NCI-H345 (cell line): ENCODE measurements around the gene GDA.

Experiments
- DNase-seq: peaks from one replicate; lab custom pipeline; 2025; lab: John Stamatoyannopoulos, UW

Gene GDA

DNA sequence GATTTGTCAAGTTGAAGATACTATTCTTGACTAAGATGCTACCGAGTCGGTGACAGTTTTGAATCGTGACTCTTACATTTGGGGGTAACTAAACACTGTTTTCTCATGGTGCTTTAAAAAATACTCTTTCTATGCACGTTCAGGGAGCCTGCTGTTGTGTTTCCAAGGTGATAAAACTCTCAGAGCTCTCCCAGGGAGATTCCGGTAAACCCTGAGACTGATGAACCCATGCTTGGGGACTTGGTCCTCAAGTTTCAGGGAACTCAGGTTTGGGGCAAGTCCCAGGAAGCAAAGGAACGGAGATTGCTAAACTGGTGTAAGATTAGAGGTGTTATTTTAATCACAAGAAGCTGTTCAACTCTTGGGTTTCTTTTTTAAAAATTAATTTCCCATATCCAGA, 1.4 kb downstream of the GDA start:
- no peak for DNase-seq

DNA sequence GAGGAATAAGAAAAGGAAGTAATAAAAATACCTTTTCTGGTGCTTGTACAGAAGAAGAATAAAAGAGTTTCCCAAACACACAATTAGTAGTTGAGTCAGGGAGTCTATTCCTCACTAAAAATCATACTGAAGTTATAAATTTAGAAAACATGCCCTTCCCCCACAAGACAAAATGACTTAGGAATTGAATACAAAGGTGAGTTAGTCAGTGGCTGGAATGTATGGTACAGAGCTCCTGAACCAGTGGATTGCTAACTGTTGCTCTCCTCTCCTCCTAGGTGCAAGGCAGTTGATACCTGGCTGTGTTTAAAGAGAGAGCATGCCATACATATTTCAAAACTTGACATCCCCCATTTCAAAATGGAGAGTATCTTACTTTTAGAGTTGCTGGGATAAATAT, 1.9 kb downstream of the GDA start:
- DNase-seq: no peak

DNA sequence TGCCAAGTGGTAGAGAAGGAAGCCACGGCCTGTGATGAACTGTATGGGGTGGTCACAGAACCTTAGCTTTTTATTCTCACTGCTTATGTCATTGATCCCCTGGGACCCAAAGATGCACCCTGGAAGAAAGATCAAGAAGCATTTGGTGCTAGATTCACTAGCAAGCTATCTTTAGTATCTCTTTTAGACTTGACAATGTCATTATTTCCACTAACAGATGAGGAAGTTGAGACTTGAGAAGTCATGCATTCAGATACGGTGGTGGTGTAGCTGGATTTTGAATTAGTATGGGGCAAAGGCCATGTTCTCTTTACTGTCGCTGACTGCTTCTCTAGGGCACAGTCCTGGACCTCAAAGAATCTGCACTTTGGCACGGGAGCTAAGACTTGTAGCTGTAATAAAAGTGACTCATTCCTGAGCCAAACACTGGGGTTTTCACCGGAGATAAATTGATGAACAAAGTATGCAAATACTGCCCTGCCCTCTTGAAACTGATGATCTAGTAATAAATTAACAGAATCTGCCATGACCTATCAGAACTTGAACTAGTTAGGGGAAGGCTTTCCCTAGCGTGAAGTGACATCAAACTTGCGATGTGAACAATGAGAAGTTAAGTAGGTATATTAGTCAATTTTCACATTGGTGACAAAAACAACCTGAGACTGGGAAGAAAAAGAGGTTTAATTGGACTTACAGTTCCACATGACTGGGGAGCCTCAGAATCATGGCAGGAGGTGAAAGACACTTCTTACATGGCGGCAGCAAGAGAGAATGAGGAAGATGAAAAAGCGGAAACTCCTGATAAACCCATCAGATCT, 5.4 kb downstream of the GDA start:
- no peak for DNase-seq

DNA sequence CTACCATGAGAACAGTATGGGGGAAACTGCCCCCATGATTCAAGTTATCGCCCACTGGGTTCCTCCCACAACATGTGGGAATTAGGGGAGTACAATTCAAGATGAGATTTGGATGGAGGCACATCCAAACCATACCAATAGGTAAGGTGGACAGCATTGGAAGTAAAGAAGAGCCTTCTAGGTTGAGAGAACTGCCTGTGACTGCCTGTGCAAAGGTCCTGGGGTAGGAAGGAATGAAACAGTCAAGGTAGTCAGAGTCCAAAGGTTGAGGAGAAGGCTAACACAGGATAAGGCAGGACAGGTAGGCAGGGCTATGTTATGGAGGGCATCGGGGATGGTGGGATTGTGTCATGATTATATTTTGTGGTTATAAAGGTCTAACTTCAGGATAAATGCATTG, 6.1 kb downstream of the GDA start:
- DNase-seq: no peak

DNA sequence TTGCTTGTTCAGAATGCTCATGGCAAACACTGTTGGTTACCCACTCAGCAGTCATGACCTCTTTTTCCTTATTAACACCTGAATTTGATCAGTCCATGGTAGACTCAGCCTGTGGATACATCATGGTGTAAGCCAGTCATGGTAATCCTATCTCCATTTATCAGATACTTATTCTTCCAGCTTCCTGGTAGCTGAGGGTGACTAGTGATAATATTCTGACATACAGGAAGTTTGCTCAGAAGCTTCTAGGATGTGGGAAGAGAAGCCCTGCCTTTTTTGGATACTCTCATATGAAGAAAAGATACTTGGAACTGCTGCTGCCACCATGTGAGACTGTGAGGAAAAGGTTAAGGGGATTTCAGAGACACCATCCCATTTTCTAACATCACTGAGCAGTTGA, 7.3 kb downstream of the GDA start:
- no peak for DNase-seq

DNA sequence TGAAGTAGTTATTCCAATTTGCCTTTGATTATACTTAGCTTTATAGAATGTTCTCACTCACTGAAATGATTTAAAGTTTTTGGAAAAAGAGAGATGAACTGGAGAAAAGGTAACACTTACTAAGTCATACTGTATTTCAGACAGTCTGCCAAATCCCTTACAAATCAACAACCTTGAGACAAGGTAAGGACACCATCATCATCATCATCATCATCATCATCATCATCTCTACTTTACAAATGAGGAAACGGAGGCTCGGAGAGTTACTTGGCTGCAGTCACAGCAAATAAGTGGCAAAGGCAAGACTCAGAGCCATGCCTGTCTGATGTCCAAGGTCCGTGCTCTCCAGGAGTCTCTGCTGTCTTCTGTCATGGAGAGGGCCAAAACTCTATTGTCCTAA, 9.4 kb downstream of the GDA start:
- no peak for DNase-seq

DNA sequence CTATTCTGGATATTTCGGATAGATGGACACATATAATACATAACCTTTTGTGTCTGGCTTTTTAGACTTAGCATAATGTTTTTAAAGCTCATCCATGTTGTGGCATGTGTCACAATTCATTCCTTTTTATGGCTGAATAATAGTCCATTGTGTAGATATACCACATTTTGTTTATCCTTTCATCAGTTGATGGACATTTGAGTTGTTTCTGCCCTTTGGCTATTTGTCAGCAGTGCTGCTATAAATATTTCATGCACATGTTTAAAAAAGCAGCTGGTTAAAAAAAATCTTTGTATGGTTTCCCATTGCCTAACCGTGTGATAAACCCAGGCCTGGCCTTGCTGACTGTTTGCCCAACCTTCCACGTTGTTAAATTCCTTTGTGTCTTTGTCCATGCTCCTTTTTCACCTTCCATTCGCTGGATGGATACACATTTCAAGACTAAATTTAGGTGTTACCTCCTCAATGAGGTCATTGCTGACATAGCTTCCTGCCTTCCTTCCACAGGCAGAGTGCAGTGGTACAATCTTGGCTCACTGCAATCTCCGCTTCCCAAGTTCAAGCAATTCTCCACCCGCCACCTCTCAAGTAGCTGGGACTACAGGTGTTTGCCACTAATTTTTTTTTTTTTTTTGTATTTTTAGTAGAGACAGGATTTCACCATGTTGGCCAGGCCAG, 11.3 kb downstream of the GDA start:
- DNase-seq: no peak

DNA sequence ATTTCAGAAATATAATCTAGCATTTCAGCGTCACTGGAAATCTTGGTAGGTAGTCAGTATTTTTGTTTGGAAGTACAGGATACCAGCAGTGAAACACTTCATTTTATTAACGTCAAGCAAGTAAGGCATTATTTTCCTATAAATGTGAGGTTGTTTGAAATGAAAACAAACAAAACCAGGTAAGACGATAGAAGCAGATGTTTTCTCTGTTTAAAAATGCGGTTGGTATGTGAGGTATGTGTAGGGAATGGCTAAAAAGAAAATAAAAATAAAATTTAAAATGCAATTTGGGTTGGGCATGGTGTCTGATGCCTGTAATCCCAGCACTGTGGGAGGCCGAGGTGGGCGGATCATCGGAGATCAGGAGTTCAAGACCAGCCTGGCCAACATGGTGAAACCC, 16.1 kb downstream of the GDA start:
- DNase-seq: no peak

DNA sequence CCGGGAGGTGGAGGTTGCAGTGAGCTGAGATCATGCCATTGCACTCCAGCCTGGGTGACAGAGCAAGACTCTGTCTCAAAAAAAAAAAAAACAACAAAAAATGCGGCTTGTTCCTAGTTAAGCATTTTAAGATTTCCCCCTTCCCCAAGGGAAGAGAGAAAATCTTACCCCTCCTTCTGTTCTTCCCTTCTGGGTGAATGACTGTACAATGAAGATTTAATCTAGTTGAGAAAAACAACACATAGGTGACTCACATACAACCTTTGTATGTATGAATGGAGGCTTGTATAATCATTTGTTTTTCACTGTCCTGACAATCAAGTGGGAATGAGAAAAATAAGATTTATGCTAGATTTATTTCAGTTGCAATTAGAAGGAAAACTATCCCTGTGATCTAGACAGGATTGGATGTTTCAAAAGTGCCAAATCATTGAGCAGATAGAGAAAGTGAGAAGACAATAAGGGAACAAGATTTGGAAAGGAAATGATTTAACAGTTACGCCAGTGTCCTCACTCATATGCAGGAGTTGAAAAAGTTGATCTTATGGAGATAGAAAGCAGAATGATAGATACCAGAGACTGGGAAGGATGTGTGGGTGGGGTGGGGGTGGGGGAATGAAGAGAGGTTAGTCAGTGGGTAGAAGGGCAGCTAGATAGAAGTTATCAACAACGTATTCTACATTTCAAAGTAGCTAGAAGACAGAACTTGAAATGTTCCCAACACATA, 16.7 kb downstream of the GDA start:
- DNase-seq: no peak

DNA sequence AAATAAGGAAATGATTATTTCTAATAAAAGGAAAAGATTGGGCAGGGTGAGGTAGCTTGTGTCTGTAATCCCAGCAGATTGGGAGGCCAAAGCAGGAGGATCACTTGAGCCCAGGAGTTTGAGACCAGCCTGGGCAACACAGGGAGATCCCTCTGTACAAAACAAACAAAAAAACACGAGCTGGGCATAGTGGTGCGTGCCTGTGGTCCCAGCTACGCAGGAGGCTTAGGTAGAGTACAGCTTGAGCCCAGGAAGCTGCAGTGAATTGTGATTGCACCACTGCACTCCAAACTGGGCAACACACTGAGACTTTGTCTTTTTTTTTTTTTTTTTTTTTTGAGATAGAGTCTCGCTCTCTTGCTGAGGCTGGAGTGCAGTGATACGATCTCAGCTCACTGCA, 18.8 kb downstream of the GDA start:
- DNase-seq: no peak

DNA sequence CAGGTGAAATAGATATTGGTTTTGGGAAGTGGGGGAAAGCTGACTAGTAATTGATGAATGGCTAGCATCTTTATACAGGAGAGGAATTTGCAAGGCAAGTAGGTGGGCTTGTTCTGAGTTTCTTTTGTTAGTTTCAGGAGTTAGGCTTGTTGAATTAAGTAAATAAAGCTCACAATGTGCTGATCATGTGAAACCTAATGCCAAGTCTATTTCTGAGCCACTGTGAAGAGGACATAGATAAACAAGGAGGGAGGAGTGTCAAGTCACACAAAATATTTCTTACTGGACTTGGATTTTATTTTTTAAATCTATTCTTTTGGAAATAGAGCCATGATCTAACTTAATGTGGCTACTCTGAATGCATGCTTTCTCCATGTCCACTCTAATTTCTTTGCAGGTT, 19.9 kb downstream of the GDA start:
- no peak for DNase-seq

DNA sequence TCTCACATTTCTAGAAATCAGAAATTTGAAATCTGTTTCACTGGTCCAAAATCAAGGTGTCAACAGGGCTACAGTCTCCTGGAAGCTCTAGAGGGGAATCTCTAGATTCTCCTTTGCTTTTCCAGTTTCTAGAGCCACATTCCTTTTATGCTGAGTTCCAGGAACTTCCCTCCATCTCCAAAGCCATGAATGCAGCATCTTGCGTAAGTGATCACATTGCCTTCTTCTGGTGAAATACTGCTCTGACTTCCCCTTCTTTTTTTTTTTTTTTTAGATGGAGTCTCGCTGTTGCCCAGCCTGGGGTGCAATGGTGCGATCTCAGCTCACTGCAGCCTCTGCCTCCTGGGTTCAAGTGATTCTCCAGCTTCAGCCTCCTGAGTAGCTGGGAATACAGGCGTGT, 23.8 kb downstream of the GDA start:
- DNase-seq: no peak

DNA sequence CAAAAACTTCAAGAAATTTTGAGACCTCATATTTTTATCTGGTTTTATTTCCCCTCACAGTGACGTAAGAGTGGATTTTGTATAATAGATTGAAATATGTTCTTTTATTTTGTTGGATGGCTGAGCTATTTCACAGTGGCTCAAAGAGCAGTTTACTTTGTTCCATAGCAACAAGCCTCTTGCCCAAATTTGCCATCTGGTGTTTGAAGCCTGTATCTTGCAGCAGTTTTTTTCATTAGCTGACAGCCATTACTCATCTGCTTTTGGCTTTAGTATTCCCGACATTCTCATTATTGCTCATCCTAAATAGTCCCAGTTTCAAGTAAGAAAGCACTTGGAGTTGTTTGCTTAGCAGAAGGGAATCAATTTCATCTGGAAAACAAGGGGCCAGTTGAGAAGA, 36.3 kb downstream of the GDA start:
- no peak for DNase-seq

DNA sequence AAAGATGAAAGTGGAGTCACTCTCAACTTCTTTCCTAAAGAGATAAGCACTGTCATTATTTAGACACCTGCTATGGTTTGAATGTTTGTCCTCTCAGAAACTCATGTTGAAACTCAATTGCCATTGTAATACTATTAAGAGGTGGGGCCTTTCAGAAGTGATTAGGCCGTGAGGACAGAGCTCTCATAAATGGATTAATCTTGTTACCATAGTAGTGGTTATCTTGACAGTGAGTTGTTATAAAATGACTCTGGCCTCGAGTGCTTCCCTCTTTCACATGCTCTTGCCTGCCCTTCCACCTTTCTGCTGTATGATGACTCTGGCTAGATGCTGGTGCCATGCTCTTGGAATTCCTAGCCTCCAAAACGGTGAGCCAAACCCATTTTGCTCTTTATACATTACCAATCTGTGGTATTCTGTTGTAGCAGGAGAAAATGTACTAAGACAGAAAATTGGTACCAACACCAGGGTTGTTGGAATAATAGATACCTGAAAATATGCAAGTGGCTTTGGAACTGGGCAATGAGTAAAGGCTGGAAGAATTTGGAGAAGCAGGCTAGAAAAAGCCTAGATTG, 38.0 kb downstream of the GDA start:
- no peak for DNase-seq

DNA sequence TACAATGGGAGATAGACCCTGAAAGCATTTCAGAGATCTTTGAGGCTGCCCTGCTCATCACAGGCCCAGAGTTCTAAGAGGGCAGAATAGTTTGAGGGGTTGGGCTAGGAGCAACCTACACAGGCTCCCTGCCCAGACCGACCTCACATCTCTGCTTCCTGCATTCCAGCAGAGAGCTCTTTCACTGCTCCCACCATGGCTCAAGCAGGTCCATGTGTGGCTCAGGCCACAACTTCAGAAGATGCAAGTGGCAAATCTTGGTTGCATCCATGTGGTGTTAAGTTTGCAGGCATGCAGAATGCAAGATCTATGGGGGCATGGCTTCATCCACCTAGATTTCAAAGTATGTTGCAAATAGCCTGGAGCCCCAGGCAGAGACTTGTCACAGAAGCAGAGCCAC, 39.0 kb downstream of the GDA start:
- DNase-seq: no peak

DNA sequence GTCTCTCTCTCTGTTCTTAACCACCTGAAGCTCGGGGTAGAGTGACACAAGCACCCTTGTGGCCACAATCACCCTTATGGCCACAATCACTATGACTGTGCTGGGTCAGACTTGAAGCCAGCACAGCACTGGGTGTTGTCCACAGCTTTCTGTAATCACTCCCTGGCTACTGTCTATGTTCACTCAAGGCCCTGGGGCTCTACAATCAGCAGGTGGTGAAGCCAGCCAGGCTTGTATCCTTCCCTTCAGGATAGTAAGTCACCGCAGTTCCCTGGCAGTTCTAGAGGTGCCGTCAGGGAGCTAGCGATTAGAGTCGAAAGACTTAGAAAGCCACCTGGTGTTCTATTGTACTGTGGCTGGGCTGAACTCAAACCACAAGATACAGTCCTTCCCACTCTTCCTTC, 44.2 kb downstream of the GDA start:
- DNase-seq: no peak

DNA sequence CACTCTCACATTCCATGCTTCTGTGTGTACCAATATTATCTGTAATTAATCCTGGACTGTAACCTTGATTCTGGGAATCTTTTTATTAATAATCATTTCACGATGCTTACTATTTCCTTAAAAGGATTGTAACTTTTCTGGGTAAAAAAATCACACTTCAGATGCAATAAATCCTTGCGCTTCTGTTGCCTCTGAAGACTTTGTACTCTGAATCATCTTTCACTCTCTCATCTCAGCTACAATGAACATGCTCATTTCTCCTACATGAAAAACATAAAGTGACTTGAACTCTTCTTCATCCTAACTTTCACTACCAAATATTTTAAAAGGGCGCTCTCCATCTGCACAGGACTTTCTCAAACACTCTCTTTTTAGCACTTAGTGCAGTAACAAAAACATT, 50.0 kb downstream of the GDA start:
- no peak for DNase-seq

DNA sequence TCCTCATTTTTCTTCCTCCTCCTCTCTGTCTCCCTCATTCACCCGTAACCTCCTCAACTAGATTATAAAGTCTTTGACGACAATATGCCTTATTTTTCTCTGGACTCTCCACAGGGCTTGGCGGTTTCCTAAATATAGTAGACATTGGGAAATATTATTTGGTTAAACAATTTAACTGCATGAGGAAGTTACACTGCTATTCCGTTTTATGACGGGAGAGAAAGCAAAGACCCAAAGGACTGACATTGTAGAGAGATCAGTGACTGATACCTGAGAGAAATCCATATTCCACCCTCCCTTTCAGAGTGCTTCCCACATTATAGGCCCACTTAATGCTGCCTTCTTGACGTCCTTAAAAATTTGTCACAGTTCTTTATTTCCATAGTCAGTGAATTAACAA, 51.2 kb downstream of the GDA start:
- DNase-seq: no peak

DNA sequence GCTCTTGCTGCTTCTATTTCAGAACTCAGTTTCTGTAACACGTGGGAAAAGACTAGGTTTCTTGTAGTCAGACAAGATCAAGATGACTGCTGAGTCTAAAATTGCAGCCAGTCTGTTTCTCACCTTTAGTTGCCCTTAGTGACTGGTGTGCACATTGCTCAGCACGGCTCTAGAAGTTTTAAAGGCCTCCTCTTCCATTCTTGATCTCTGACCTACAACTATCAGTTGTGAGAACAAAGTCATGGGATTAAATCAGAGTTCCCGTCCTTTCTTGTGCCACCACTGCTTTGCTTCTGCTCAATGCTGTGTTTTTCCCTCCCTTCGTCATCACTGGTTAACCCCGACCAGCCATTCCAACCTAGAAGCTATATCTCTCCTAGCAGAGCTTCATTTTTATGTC, 52.8 kb downstream of the GDA start:
- DNase-seq: no peak

DNA sequence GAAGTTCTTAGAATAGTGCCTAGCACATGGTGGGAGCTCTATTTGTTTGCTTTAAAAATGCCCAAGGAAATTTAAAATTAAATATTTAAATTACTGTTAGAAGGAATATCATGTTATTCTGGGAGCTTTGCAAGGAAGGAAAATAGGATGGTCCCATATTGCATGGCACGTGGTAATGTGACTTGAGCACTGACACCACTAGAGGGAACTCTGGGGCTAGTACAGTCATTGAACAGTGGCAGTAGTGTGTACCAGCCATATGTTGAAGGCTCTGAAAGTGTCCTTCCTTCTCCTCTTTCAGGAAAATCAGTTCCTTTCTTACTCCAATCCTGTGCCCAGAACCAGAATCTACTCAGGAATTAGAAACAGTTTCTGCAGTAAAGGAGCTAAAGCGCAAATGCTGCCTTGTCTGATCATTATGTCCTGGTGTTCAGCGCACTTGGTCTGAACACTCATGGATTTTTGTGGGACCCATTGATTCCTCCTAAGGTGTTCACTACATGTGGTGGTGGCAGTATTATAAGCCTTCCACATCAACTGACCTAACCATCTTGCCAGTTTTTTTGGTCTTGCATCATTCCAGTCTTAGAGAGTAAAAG, 54.1 kb downstream of the GDA start:
- peak; percentile 1 for DNase-seq

DNA sequence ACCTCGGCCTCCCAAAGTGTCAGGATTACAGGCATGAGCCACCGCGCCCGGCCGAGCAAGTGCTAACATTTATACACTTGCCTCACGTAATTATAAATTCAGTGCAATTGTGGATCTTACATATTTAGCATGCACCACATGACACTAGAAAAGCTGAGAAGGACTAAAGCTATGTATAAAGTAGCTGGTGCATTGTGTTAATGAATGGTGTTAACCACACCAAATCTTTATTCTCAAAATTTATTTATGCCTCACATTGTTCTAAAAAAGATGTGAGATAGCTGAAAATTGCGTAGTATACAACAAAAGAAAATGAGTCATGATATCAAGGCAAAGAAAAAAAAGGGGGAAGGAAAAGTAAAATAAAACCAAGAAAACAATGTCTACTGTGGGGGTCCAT, 54.8 kb downstream of the GDA start:
- DNase-seq: no peak

DNA sequence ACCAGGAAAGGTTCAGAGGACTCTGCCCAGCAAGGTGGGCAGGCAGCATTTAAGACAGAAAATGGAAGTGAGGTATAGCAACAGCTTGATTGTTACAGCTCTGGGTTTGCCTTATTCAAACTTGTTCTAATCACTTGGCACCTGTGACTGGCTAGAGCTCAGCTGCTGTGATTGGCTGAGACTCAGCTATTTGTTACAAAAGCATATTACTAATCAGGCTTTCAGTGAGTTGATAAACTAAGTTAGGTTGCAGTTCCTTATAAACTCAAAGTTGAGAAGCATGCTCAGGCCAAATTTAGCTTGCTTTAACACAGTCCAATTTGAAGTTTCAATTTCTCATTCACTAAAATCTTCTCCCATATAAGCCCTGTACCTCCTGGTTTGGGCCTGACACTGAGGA, 56.3 kb downstream of the GDA start:
- no peak for DNase-seq

DNA sequence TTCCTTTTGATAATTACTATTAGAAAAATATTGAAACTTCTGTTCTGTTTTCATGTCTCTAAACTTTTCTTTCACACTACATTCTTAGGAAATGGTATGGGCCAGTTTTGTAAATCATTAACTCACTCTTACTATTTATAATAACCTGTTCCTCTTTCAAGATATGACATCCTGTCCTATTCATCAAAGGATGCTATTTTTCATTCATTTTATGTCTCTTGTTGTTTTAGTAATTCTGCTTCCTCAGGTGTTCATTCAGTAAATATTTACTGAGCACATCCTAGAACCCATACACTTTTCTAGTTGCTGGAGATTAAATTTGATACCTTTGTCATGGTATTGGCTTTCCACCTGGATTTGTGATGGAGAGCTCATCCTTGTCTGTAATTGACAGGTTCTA, 58.0 kb downstream of the GDA start:
- DNase-seq: no peak
